Measurements from ENCODE around the gene PP2D1.

The PP2D1 gene

GRCh38 chr3:20041197-20041780 is 29.2 kb upstream of the PP2D1 start:
- Histone ChIP-seq H3K9me3 (ENCODE audit: severe bottlenecking) (no peaks in the 10 kb centered on the region), H3K4me3 (ENCODE audit: severe bottlenecking) (peak overlapping the region; percentile 52), H3K36me3 (ENCODE audit: low read depth) (no peaks in the 10 kb centered on the region), H3K27me3 (ENCODE audit: insufficient read depth, poor library complexity, severe bottlenecking) (no peaks in the 10 kb centered on the region), H3K27ac (ENCODE audit: poor library complexity, severe bottlenecking) (peak overlapping the region; percentile 65), H3K4me1 (ENCODE audit: insufficient read depth, poor library complexity, severe bottlenecking) (peaks cover 7% of the 10 kb centered on the region)
- ATAC-seq (ENCODE audit: low read depth) (peak; percentile 41), DNase-seq (ENCODE audit: low spot score) (peak; percentile 69)
- TF ChIP-seq, protein P1, sequence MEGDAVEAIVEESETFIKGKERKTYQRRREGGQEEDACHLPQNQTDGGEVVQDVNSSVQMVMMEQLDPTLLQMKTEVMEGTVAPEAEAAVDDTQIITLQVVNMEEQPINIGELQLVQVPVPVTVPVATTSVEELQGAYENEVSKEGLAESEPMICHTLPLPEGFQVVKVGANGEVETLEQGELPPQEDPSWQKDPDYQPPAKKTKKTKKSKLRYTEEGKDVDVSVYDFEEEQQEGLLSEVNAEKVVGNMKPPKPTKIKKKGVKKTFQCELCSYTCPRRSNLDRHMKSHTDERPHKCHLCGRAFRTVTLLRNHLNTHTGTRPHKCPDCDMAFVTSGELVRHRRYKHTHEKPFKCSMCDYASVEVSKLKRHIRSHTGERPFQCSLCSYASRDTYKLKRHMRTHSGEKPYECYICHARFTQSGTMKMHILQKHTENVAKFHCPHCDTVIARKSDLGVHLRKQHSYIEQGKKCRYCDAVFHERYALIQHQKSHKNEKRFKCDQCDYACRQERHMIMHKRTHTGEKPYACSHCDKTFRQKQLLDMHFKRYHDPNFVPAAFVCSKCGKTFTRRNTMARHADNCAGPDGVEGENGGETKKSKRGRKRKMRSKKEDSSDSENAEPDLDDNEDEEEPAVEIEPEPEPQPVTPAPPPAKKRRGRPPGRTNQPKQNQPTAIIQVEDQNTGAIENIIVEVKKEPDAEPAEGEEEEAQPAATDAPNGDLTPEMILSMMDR (IDR thresholded peaks at IDR 0.05; ENCODE audit: poor library complexity, severe bottlenecking) = no peak

DNA sequence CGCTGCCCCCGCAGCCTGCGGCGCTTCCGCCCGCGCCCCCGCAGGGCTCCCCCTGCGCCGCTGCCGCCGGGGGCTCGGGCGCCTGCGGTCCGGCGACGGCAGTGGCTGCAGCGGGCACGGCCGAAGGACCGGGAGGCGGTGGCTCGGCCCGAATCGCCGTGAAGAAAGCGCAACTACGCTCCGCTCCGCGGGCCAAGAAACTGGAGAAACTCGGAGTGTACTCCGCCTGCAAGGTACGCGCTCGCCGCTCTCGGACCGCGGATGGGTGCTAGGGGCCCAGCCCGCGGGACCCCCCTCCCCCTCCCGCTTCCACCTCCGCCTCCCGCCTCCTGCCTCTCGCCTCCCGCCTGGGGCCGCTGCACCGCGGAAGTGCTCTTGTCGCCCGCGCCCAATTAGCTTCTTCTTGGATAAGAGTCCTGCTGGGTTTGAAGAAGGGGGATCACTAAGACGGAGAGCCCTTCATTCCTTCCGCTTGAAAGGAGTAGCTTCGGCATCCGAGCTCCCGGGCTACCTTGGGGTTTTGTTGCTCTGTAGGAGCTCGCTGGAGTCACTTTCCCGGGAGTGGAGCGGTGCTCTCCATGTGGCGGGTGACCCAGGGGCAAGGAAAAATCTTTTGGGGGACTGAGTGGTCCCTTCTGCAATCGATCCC is 28.6 kb upstream of the PP2D1 start:
- Histone ChIP-seq H3K36me3 (ENCODE audit: low read depth) (no peaks in the 10 kb centered on the region), H3K4me1 (ENCODE audit: insufficient read depth, poor library complexity, severe bottlenecking) (peaks cover 7% of the 10 kb centered on the region)
- DNase-seq (ENCODE audit: low spot score) = peak; percentile 74

GRCh38 chr3:20039765-20040547 is 27.9 kb upstream of the PP2D1 start, which contains the start of gene KAT2B:
KAT2B (plus strand) TSS chr3:20040446; CDS start chr3:20040478, 32 bp downstream.
- peak; percentile 58 for DNase-seq (ENCODE audit: low spot score)
- ATAC-seq (ENCODE audit: low read depth) = peak; percentile 80
- peaks cover 7% of the 10 kb centered on the region for H3K4me1 ChIP-seq (ENCODE audit: insufficient read depth, poor library complexity, severe bottlenecking)
- no peaks in the 10 kb centered on the region for H3K9me3 ChIP-seq (ENCODE audit: severe bottlenecking)
- H3K27ac ChIP-seq (ENCODE audit: poor library complexity, severe bottlenecking) = peak within 1 kb of the TSS; percentile 65
- peak within 1 kb of the TSS; percentile 52 for H3K4me3 ChIP-seq (ENCODE audit: severe bottlenecking)
- H3K36me3 ChIP-seq (ENCODE audit: low read depth) = no peaks in the 10 kb centered on the region
- TF ChIP-seq, protein P1 (IDR thresholded peaks at IDR 0.05; ENCODE audit: poor library complexity, severe bottlenecking) = peak; percentile 66
- H3K27me3 ChIP-seq (ENCODE audit: insufficient read depth, poor library complexity, severe bottlenecking) = no peaks in the 10 kb centered on the region

More for the DNA sequence above, 28.6 kb upstream of the PP2D1 start:
- Histone ChIP-seq H3K27ac (ENCODE audit: poor library complexity, severe bottlenecking) (peak overlapping the region; percentile 65), H3K4me3 (ENCODE audit: severe bottlenecking) (peak overlapping the region; percentile 52), H3K9me3 (ENCODE audit: severe bottlenecking) (no peaks in the 10 kb centered on the region), H3K27me3 (ENCODE audit: insufficient read depth, poor library complexity, severe bottlenecking) (no peaks in the 10 kb centered on the region)
- ATAC-seq (ENCODE audit: low read depth) = peak; percentile 49
- TF ChIP-seq, protein P1 (IDR thresholded peaks at IDR 0.05; ENCODE audit: poor library complexity, severe bottlenecking) = peak; percentile 6

- peaks cover 7% of the 10 kb centered on the region for H3K4me1 ChIP-seq (ENCODE audit: insufficient read depth, poor library complexity, severe bottlenecking)
- DNase-seq (ENCODE audit: low spot score) (no peak), ATAC-seq (ENCODE audit: low read depth) (no peak)
- H3K4me3 ChIP-seq (ENCODE audit: severe bottlenecking) = peak overlapping the region; percentile 52
- H3K36me3 ChIP-seq (ENCODE audit: low read depth) = no peaks in the 10 kb centered on the region
- peak overlapping the region; percentile 65 for H3K27ac ChIP-seq (ENCODE audit: poor library complexity, severe bottlenecking)
- H3K27me3 ChIP-seq (ENCODE audit: insufficient read depth, poor library complexity, severe bottlenecking) = no peaks in the 10 kb centered on the region
- TF ChIP-seq, protein P1 (IDR thresholded peaks at IDR 0.05; ENCODE audit: poor library complexity, severe bottlenecking) = no peak
- H3K9me3 ChIP-seq (ENCODE audit: severe bottlenecking) = no peaks in the 10 kb centered on the region
Observed at GRCh38 chr3:20039466-20039764, 27.4 kb upstream of the PP2D1 start.
